Myocyte (in vitro differentiated cells): ENCODE results near the gene RFX1. TPM values are rescaled to one million over a fixed set of nuclear protein-coding genes. Genes with fewer than 3 reads are reported as not detected.

Experiments
- DNase-seq: peaks from one replicate; pipeline ENCODE4 v3.0.0-alpha.2; 2012; ENCODE audit warnings: low read depth
- total RNA-seq: library from RNA; depleted of rRNA; stranded (reverse); fragments of >200 nt; gene quantifications from 2 replicates; pipeline ENCODE4 v1.2.3, GENCODE V29; 2014

The RFX1 gene
- total RNA-seq, 1 donor from 2014 or later, result 2.5 TPM

DNA sequence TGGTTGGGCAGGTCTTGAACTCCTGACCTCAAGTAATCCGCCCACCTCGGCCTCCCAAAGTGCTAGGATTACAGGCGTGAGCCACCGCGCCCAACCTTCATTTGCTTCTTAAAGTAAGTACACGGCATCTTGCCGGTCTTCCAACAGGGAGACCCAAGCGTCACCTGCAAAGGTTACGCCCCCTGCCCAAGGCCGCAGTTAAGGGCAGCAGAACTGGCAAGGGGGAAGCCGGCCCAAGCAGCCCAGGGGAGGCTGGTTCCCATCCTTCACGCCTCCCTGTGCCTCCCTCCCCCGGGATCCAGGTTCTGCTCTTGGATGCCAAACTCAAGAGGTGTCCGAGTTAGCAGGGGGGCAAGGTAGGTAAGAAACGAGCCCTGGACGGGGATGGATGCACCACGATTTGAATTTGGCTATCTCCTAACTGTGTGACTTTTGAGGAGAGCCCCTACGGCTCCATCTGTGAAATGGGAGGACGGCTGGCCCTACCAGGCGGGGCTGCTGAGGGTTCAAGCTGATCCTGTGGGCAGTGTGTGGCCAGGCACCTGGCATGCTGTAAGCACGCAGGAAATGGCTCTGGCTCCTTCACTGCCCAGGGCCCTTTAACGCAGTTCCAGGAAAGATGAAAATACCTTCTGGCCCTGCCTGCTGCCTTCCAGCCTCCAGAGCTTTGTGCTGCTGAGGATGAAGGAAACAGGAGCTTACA is 9.0 kb downstream of the RFX1 start:
- no peak for DNase-seq

DNA sequence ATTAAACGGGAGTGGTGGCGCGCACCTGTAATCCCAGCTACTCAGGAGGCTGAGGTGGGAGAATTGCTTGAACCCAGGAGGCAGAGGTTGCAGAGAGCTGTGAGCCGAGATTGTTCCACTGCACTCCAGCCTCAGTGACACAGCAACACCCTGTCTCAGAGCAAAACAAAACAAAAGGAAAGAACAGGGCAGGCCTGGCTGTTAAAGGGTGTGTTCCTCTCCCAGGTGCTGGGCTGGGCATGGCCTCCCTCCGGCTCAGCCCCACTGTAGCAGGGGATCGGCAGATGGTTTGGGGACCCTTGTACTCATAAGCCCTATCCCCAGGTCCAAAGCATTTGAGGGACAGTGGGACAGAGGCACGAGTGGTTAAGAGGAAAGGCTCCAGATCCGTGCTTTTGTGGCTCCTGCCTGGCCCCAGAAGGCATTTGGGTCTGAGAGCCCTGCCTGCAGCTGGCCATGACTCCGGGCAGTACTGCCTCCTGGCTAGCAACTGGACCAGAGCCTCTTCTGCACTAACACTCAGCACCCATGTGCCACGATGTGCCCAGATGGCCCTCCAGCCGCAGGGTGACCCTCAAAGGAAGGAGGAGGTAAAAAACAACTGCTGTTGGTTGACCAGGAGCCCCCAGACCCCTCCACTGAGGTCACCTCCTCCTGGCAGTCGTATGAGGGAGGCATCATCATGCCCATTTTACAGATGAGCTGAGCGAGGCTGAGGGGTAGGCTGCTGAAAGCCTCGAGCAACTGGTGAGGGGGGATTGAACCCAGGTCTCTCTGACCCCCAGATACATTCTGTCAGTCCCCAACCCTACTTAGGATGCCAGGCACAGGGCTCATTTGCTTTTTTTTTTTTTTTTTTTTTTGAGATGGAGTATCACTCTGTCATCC is 10.0 kb downstream of the RFX1 start:
- DNase-seq, result no peak

GRCh38 chr19:13995017-13995728 is 10.9 kb downstream of the RFX1 start:
- peak; percentile 22 for DNase-seq

GRCh38 chr19:13993590-13994300 is 12.4 kb downstream of the RFX1 start:
- no peak for DNase-seq

DNA sequence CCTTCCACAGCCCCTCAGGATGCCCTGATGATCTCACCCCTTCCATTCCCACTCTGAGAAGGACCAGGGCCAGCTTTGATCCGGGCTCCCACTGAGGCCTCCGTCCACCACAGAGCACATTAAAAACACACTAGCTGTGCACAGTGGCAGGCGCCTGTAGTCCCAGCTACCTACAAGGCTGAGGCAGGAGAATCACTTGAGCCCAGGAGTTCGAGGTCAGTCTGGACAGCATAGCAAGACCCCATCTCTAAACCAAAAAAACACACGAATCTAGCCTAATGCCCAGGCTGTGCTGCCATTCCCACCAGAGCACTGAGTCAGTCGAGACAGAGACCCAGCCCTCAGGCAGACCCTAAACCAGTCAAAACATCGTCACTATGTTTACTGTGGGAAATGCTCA is 14.1 kb downstream of the RFX1 start:
- DNase-seq, result no peak

- DNase-seq, result no peak
These were observed 16.0 kb downstream of the RFX1 start for GRCh38 chr19:13990085-13990484.

DNA sequence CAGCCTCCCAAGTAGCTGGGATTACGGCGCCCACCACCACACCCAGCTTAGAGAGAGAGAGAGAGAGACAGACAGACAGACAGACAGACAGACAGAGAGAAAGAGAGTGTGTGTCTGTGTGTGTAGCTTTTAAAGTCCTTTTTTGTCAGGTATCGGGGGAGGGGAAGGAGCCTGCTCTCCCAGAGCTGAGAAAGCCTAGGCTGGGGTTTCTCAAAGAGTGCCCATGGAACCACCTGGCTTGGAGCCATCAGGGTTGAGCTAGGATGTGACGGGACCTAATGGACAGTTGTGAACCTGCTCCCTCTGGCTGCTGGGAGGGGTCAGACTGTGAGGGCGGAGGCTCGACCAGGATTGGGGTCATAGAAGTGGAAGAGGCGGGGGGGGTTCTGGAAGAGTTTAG is 16.6 kb downstream of the RFX1 start:
- DNase-seq, result no peak

DNA sequence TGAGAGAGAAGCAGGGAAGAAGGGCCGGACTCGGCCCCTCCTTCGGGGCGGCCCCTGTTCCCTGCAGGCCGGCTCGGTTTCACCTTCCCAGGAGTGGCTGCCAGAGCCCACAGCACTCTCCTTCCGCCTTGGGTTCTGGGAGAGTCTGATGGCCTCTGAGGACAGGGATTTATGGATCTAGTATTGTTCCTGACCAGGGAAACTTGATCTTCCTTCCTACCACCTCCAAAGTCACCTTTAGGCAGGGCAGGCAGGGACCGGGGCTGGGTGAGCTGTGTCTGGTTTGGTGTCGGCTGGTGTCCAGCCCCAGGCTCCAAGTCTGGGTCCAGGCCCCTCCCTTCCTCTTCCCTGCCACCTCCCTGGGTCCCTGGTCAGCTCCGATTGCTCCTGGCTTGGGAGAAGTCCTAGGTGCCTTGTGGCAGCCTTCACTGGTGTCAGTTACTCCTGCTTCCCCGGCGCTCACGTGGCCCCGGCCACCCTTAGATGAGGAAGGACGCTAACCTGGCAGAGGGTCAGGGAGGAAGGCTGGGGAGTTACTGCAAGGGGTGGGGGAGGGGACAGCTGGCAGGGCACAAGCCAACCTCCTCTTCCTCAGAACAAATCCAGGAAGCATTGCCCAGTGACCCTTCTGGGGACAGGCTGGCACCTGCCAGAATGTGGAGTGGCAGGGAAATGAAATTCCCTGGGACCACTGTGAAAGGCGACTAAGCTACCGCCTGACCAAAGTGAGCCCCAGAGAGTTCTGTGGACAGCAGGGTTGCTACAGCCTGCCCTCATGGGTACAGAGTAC is 18.8 kb downstream of the RFX1 start:
- DNase-seq, result peak; percentile 15

DNA sequence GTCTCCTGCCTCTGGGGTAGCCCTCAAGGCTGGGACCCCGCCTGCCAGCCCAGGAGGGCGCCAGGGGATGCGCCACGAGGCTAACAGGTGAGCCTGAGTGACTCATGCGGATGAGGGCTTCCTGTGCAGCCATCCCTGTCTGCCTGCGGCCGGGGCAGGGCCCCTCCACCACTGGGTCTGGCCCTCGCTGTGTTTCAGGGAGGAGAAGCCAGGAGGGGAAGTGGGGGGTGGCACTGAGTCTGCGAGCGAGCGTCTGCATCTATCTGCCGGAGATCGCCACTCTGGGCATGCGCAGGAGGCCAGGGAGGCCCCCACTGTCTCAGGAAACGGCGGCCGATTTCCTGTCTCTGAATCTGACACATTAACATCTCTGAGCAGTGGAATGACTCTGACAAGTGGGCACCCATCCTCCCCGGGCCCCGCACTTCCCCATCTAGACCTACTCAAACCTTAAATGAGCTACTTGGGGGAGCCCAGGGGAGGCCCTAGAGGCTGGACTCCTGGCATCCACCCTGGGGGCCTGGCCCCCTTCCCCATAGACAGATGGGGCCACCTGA is 19.7 kb downstream of the RFX1 start:
- no peak for DNase-seq

DNA sequence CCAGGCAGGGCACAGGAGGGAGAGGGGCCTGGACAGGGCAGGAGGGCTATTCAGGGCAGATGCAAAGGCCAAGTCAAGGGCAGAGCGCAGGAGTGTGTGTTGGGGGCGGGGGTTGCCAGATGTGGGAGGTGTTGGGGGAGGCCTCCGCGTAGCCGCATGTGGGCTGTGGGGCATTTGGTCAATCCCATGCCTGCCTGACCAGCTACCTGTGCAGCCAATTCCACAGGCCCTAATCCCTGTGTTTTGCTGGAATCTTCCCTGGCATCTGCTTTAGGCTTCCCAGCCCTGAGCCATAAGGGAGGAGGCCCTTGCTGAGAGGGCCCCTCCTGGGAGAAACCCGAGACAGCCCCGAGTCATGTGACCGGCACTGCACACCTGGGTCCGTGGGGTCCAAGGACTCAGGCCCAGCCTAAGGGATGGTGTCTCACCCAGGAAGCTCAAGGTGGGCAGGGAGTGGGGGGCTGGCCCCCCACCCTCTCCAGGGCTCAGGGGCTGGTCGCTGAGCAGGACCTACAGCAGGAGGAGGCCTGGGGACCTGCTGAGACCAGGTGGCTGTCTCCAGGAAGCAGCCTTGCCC is 20.3 kb downstream of the RFX1 start:
- DNase-seq, result no peak

- no peak for DNase-seq
These were observed 21.0 kb downstream of the RFX1 start for GRCh38 chr19:13984875-13985741.

- DNase-seq, result no peak
These were observed 21.9 kb downstream of the RFX1 start for GRCh38 chr19:13984186-13984585.

GRCh38 chr19:13983213-13983889 is 22.8 kb downstream of the RFX1 start:
- no peak for DNase-seq

DNA sequence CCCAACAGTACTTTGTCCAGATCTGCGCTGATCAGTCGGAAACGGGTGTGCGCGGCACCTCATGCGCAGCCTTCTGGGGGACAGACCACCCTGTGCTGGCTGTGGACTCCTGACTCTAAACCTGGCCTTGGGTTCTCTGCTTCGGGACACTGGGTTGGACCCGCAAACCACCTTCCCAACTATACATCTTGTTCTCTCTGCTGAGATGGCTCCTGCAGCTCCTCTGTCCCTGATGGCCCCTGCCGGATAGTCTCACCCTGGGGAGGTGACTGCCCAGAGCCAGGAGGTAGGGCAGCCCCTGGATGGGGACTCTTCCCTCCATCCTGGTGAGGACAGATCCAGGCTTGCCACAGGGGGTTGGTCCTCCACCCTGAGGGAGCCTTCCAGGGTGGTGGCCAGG is 23.3 kb downstream of the RFX1 start:
- DNase-seq, result no peak

GRCh38 chr19:13981988-13982501 is 24.1 kb downstream of the RFX1 start:
- DNase-seq, result no peak

GRCh38 chr19:13981467-13981866 is 24.7 kb downstream of the RFX1 start:
- DNase-seq, result no peak

- no peak for DNase-seq
These were observed 25.1 kb downstream of the RFX1 start for GRCh38 chr19:13981021-13981420.

GRCh38 chr19:13980340-13980739 is 25.8 kb downstream of the RFX1 start:
- no peak for DNase-seq
